Stimulated activated CD4-positive, alpha-beta T cell treated with anti-CD3 and anti-CD28 coated beads, Interleukin-1b, Interleukin-23, amount 100 ng/mL, for 4 hours (primary cell): ENCODE measurements around the gene SLCO4A1.
"Not testable (repeated sequence)": the region's sequence is repeated elsewhere in the genome, so short reads cannot be mapped to it uniquely, and the experiment has no call there.

ENCODE experiments used
- DNase-seq, 2 donors: peaks; one replicate each; pipeline ENCODE4 v3.0.0-alpha.2; 2020; ENCODE audit warnings: low read depth in 2 of 2

SLCO4A1 gene

DNA sequence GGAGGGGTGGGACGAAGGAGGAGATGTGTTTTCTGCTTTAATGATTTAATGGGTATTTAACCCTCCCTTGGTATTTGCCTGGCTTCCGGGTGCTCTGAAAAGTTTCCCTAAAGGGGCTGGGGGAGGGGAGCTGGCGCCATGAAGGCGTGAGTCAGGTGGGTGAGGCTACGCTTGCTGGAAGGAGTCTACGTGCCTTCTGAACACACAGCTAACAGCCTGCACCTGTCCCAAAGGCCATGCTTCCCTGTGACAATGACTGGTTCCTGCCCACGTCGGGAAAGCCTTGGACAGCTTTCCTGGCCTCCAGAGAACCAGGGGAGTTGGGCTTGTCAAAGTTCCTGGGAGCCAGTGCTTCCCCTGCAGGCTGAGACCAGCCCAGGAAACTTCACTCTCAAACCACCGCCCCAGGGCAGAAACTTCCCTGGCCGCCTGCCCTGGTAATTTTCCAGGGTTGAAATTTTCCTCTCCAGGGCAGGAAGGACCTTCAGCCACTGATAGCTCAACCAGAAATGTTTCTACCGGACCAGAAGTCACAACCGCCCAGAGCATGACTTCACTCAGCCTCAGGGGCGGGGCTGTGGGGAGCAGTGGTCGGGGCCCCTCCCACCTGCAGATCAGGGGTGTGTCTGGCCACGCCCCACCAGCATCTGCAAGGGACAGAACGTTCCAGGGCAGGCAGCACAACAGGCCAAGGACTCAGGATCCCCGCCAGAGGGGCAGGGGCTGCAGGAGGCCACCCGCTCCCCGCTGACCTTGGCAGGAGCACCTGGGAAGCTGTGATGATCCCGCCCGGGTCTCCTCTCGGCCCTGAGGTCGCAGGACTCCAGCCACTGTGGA, 18.6 kb upstream of the SLCO4A1 start:
- peak; percentile 75 to 78 for DNase-seq

DNA sequence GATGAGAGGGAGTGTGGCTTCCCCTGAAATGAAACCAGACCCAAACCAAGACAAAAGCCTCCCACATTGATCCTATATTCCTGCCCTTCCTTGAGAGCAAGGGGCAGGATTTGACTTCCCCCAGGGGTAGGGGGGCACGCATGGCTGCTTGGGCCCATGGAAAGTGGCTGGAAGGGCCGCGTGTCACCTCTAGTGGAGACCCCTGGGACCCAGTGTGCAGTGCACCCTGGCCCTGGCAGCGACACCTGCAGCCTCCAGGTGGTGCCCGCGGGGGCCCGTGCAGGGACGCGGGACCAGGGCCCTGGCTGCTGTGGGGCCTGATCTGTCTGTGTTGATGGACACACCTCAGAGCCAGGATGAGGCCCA, 18.0 kb upstream of the SLCO4A1 start:
- DNase-seq: no peak

DNA sequence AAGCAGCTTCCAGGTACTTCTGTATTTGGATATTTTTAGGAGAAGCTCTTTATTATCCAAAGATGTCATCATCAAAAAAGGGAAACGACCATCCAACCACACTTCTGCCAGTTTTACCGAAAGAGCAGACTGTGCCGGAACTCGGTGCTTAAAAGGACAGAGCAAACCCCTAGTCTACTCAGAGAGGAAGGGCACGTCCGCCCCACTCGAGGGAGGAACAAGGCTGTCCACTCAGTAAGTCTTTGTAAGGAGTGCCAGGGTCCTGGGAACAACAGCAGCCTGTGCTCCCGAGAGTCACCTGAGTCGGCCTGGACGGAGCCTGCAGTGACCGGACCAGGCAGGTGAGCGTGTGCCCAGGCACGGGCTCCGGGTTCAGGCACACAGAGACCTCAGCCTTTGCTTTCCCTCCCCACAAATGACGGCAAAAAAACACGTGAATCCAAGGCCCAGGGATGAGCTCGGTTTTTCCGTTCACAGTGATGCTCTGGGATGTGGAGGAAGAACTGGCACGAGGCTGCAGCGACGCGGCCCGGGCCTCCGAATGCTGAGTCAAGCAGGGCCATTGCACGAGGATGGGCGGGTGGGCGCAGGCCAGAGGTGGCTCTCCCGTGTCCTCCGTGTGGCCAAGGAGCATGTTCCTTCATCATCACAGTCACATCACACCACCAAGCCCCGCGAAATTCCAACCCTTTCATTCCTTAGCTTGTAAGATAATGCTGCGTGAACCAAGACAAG, 17.4 kb upstream of the SLCO4A1 start:
- DNase-seq: no peak

DNA sequence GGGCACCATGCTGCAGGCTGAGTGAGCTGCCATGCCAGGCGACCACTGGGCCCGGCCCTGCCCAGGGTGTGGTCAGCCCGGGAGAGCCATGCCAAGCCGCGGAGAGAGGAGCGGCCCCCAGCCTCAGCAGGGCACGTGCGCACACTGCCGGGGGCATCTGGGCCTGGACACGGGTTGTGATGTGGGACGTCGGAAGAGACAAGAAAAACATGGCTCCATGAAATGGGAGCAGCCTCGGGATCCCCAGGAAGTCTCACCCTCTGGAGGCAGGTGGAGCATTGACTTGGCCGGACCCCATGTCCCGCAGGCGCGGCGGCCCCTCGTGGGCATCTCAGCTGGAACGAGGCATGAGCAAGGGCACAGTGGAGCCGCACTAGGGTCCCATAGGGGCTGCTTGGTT, 16.8 kb upstream of the SLCO4A1 start:
- no peak for DNase-seq

DNA sequence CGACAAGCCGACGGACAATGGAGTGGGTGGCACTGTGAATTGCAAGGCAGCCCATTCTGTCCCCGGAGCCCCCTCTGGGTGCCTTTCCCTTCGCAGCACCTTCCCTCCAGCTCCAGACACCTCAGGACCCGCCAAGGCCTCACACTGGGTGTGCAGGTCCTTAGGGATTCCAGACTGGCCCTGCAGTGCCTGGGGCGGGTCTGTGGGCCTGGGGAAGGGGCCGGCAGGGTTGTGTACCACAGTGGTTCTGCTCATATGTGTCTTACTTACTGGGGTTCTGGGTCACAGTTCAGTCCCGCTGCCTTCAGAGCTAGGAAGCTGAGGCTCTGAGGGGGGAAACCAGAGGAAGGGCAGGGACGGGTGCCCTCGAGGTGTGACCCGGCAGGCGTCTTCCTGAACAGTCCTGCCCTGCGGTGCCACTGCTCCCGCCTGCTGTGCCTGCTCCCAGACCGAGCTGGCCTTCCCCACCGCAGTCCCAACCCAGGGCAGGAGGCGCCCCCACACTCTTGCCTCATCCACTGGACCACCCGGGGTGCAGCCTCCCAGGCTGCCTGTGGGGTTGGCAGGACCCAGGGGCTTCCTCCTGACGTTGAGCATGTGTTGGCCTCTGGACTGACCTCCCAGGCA, 16.3 kb upstream of the SLCO4A1 start:
- no peak for DNase-seq

DNA sequence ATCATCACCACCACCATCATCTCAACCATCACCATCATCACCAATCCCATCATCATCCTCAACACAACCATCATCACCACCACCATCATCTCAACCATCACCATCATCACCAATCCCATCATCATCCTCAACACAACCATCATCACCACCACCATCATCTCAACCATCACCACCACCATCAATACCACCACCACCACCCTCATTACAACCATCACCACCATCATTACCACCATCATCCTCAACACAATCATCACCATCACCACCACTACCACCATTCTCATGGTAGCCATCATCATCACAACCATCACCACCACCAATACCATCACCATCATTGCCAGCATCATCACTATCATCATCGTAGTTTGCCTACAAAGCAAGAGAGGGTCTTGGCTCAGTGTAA, 14.9 kb upstream of the SLCO4A1 start:
- not testable (repeated sequence) for DNase-seq

DNA sequence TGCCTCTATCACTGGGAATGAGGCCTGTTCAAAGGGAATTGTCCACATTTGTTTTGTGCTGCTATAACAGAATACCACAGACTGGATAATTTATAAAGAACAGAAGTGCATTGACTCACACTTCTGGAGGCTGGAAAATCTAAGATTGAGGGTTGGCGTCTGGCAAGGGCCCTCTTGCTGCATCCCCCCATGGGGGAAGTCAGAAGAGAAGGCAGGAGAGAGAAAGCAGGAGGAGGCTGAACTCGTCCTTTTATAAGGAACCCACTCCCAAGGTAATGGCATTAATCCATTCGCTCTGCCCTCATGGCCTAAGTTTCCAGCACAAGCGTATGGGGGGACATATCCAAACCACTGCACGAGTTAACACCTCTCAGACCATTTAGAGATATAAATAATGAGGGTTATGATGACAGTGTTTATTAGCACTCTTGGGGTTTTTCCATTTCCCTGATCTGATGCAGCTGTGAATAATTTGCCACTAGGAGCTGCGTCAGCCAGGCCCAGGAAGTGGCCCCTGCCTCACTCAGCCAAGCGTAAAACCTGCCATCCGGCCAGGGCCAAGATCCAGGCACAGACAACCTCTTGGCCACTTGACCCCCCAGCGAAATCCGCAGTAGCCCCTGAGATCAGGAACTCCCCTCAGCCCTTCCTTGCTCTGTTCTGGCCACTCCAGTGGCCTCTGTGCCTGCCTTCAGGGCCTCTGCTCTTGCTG, 14.2 kb upstream of the SLCO4A1 start:
- DNase-seq: no peak

DNA sequence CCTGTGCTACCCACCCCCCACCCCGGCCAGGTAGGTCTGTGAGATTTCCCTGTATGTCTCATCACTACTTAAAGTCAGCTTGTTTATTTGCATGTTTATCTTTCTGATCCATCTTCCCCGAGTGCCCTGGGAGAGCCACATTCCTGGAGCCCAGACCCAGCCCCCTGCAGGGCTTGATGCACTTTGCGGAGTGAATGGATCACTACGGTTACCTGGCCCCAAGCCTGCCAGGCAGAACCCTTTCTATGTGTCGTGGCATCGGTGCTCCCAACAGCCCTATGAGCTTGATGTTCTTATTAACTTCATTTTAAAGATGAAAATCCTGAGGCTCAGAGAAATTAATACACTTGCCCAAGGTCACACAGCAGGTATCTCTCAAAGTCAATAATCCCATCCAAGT, 13.6 kb upstream of the SLCO4A1 start:
- no peak for DNase-seq

DNA sequence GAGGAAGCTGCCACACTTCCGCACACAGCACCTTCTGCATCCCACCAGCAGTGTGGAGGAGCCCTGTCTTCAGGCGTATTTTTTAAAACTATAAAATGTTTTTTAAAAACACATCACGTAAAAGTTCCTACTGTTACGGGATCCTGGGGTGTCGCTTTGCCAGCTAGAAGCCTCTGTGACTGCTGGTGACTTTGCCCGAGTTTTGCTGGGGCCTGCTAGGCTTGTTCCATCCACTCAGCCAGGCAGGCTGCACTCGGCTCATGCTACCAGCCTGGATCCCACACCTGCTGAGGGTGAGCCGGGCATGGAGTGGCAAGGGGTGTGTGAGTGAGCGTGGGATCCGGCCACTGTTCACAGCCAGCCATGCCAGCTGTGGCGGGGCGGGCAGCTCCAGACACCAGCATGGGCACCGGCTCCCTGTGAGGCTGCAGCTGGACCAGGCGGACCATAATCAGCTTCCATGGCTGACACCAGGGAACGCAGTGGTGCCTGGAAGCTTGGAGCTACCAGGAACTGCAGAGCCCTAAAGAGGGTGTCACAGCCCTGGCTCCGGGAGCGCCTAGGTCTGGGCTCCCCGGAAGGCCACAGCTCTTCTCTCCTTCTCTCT, 12.3 kb upstream of the SLCO4A1 start:
- DNase-seq: no peak

DNA sequence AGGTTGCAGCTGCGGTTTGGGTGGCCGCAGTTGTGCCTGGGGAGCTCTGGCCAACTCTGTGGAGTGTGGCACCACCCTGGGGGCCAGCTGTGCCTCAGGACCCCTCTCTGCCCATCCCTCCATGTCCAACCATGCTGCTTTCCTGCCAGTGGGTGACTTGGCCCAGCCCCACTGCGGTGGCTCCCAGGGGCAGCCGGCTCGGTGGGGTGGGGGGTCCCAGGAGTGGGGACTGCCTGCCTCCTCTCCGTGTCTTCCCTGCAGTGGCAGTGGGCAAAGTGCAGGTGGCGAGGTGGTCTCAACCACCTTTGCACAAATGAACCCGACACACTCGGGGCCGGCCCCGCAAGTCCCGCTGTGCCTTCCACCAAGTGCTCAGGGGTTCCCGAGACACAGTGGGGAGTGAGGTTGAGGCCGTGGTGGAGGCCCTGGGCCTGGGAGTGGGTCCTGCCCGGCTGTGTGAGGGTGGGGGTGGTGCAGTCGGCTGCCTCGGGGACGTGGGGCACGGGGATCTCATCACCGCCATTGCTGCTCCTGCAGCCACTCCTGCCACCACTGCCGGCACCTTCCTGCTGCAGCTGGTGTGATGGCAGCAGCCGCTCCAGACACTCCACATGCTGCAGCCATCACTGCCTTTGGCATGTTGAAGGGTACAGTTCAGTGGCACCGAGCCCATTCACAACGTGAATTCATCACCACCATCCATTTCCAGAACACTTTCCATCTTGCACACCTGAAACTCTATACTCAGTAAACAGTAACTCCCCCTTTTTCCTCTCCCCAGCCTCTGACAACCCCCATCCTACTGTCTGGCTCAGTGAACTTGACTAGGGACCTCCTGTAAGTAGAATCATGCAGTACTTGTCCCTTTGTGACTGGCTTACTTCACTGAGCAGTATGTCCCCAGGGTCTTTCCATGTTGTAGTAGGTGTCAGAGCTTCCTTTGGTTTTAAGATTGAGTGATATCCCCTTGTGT, 10.7 kb upstream of the SLCO4A1 start:
- DNase-seq: no peak

DNA sequence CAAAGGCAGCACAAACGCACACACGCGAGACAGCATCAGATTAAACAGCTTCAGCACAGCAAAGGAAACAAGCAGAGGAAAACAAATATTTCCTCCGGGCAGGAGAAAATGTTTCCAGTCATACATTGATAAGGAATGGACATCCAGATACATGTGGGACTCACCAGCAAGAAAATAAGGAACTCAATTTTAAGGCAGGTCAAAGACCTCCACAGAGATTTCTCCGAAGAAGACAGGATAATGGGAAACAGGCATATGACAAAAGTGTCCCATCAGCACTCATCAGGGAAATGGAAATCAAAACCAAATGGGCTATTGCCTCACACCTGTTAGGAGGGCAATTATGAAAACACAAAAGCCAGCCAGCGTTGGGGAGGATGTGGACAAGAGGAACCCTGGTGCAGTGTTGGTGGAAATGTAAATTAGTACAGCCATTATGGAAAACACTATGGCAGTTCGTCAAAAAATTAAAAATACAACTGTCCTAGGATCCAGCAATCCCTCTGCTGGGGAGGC, 9.7 kb upstream of the SLCO4A1 start:
- no peak for DNase-seq

DNA sequence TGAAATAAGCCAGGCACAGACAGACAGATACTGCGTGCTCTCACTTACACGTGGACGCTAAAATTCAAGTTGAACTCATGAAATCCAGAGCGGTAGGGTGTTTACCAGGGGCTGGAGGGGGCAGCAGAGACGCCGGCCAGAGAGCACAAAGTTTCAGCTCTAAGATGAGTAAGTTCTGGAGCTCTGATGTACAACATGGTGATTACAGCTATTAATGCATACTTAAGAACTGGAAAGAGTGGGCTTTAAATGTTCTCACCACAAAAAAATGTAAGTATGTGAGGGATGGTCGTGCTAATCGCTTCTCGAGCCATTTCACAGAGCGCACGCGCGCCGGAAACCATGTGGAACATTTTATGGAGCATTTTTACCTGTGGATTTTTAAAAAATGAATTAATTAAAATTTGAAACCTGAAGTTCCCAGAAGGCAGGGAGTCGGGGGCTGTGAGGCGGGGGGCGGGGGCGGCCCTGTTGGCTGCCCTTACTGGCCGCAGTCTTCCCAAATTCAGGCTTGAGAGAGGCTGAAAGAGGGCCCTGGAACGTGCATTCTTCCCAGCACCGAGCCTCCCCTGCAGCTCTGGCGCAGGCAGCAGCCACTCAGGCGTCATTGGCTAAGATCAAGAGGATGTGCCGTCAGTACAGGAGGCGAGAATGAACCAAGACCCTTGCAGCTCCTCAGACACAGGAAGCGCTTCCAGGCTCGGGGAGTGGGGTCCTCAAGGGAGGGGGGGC, 8.5 kb upstream of the SLCO4A1 start:
- no peak for DNase-seq

DNA sequence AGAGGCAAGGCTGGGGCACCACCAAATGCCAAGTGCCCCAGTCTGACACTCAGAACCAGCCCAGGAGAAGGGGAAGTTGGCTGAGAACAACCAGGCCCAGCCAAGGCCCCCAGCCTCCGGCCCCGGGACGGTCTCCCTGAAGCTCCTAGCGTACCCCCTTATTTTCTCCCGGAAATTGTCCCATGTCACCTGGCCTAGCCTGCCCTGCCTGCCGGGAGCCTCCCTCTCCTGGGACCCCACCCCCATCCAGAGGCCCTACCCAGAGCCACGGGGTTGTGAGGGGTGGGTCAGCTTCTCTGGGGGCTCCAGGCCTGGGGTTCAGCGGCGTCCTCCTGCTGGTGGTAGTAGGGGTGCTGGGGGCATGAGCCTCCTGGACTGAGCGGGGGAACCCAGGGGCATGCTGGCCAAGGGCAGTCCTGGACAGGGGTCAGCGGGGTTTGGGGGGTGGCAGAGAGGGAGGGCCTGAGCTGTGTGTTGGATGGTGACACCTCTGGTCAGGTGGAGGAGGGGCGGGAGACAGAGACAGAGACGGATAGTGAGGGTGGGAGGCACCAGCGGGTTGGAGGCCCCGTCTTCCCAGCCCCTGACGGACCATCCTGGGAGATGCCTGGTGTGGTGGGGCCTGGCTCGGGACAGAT, 7.9 kb upstream of the SLCO4A1 start:
- no peak for DNase-seq

DNA sequence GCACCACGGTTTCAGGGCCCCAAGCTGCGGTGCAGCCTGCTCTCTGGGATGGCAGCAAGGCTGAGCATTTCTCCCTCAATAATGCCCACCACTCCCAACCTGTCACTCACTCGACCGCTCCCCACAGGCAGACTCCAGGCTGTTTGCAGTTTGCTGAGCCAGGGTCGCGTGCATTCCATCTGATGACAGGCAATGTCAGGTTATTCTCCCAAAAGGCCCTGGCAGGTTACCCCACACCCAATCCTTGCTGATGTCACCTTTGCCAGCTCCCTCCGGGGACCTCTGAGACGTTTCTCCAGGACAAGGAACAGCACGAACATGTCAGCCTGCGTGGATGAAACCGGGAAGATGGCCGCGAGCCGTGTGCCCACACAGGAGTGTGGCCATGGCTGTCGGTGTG, 7.1 kb upstream of the SLCO4A1 start:
- no peak for DNase-seq

DNA sequence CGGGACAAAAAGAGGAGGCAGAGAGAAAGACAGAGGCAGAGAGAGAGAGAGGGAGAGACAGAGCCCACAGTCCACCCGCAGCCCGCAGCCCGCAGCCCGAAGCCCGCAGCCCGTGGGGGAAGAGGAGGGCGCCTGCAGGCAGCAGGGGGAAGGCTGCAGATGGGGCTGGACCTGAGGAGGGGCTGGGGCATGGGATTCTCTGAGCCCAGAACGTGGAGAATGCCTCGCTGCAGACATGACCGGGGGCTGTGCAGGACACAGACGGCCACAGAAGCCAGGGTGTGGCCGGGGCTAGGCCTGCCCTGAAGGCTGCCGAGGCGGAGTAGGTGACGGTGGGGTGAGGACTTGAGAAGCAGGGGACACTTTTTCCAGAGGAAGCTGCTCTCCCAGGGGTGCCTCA, 6.5 kb upstream of the SLCO4A1 start:
- DNase-seq: no peak

DNA sequence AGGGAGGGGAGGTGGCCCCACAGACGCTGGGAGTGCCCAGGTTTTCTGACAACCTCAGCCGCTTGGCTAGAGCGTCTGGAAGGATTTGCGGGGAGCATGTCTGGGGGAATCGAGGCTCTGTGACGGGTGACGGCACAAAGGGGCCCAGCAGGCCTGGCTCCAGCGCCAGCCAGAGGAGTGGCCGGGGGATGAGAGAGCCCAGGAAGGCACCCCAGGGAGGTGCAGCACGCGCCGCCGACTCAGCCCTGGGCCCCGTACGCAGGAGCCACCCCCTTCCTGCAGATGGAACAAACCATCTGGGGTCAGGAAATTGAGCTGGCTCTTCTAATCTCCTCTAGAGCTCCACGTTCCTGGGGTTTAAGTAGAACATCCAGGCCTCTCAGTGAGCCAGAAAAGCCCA, 5.9 kb upstream of the SLCO4A1 start:
- no peak for DNase-seq

DNA sequence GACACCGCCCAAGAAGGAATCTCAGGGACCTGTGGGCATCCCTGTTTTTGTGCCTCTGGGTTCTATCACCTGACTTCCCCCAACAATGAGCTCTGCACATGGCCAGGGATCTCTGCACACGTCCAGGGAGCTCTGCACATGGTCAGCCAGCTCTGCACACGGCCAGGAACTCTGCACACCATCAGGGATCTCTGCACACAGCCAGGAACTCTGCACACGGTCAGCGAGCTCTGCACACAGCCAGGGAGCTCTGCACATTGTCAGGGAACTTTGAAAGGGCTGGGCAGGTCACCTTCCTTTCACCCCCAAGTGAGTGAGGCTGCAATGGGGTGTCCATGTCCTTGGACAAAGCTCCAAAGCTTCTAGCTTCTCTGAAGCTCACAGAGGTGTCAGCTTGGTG, 5.2 kb upstream of the SLCO4A1 start:
- DNase-seq: no peak

DNA sequence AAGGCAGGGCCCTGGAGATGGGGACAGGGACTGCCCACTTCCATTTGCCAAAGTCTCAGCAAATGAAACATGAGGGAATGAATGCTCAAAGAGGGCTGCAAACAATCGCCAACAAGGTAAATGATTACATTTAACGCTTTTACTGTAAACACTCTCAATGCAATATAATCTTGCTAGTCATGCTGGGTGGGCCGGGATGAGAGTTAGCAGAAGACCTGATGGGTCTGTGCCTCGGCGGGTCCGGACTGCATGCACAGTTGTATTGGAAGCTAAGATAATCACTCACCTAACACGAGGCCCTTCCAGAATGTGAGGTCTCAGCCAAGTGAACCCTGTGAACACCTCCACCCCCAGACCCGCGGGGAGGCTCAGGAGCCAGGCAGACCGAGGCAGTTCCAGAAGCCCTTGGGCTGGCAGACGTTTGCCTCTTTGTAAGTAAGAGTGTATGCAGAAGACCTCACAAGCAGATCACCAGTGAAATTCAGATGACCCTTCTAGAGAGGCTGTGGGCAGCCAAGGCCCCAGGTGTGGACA, 4.7 kb upstream of the SLCO4A1 start:
- DNase-seq: no peak

DNA sequence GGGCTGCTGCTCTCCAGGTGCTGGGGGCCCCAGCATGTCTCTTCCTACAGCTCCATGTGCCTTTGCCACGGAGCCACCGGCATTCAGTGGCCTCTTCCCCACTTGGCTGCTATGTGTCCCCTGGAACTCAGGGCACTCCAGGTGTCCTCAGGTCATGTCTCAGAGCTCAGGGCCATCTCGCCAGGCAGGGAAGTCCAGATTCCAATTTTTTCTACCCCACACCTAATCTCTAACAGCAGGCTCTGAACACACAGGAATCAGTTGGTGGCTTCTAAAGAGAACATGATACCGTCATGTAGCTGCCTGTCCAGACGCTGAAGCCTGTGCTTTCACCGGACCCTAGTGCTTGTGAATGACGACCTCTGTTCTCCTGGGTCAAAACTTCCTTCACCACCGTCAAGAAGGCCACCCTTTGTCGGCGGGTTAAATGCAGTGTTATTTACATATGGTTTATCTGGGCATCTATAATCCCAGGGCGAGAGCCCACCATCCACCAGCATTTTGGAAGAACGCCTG, 4.2 kb upstream of the SLCO4A1 start:
- DNase-seq: no peak
